ENCODE results near the gene PRELID1. TPM values are rescaled to one million over a fixed set of nuclear protein-coding genes. Genes with fewer than 3 reads are reported as not detected.

PRELID1 gene
- polyA plus RNA-seq, 1 experiment, result 245 TPM

DNA sequence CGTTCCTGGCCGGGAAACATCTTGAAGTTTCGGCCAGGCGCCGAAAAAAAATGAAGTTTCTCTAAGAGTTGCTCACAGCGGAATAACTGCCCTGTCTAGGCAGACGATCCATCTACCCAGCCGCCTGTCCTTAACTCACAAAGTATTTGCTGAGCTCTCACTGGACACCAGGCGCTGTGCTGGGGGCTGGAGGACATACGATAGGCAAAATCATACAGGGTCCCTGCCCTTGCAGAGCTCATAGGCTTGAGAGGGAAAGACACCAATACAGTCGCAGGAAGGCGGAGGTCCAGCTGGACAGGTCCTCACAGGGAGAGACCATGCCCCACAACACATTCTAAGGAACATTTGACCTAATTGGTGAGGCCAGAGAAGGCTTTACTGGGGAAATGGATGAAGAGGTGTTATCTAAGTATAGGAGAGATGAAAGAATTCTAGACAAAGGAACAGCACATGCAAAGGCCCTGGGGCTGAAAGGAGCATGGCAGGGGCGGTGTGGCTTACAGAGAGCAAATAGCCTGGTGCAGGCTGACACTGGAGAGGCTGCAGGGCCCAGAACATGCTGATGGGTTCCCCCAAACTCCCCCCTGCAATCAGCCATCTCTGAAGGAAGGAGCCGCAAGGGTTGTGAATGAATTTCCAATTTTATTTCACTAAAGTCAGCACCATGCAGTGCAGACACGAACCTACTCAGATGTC lies 10.1 kb downstream of the PRELID1 start:
- no peak for DNase-seq (ENCODE audit: low read depth)
- TF ChIP-seq, protein P1, sequence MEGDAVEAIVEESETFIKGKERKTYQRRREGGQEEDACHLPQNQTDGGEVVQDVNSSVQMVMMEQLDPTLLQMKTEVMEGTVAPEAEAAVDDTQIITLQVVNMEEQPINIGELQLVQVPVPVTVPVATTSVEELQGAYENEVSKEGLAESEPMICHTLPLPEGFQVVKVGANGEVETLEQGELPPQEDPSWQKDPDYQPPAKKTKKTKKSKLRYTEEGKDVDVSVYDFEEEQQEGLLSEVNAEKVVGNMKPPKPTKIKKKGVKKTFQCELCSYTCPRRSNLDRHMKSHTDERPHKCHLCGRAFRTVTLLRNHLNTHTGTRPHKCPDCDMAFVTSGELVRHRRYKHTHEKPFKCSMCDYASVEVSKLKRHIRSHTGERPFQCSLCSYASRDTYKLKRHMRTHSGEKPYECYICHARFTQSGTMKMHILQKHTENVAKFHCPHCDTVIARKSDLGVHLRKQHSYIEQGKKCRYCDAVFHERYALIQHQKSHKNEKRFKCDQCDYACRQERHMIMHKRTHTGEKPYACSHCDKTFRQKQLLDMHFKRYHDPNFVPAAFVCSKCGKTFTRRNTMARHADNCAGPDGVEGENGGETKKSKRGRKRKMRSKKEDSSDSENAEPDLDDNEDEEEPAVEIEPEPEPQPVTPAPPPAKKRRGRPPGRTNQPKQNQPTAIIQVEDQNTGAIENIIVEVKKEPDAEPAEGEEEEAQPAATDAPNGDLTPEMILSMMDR (IDR thresholded peaks at IDR 0.05; ENCODE audit: insufficient read depth, low read depth, low read length), result no peak
- POLR2A ChIA-PET, result no interaction called here
- no peak overlapping the region for H3K4me3 ChIP-seq (ENCODE audit: low read depth, low read length)
- peaks cover 4% of the 10 kb centered on the region for H3K36me3 ChIP-seq (ENCODE audit: control insufficient read depth, insufficient read depth, low read length)
- no peaks in the 10 kb centered on the region for H3K27me3 ChIP-seq (ENCODE audit: control insufficient read depth, insufficient read depth, low read length)
- CTCF ChIA-PET, result interaction anchor here (0.7 to 6.8 kb wide), 5 partner anchors 72 to 200 kb away, joined by 4 to 38 read pairs (median 6); no protein-coding TSS in a partner anchor

DNA sequence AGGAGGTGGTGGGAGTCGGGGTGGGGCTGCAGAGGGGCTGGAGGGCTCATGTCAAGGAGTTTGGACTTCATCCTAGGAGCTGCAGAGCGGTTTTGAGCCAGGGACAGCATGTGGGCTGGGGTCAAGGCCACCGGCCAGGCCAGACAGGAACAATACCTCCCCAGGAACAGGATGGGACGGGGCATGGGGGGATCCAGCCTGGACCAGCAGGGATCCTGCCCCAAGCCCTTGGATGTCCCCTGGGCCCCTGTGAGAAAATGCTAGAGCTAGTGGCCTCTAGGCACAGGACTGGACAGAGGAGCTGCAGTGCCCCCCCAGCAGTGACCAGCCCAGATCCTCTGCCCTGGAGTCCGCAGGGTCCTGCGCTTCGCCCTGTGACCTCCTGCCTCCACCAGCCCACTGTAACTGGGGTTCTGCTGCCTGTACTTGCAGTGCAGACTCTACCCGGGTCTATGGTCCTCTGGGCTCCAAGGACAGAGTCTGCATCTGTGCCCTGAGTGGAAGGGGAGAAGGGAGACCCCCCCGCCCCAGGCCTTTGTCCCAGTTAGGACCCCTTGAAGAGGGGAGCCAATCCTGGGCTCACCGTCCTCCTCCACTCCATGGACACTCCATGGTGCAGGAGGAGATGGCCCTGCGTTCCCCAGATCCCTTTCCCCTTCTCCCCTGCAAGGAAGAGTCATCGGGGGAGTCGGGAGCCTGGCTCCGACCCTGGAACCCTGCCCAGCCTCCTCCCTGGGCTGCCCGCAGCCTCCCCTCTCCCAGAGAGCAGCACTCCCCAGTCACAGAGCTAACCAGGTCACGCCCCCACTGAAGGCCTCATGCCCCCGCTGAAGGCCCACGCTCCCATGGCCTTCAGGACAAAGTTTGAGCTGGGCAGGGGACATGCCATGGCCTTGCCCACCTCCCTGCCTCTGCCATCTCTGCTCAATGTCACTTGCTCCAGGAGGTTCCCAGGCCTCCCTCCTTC lies 11.1 kb downstream of the PRELID1 start:
- Histone ChIP-seq H3K27me3 (ENCODE audit: control insufficient read depth, insufficient read depth, low read length) (no peaks in the 10 kb centered on the region), H3K4me3 (ENCODE audit: low read depth, low read length) (no peak overlapping the region), H3K36me3 (ENCODE audit: control insufficient read depth, insufficient read depth, low read length) (peaks cover 2% of the 10 kb centered on the region)
- POLR2A ChIA-PET, result no interaction called here
- CTCF ChIA-PET, result interaction anchor here (1.2 to 1.7 kb wide), 3 partner anchors 75 to 201 kb away, joined by 3 to 6 read pairs (median 4); no protein-coding TSS in a partner anchor
- TF ChIP-seq, protein P1 (IDR thresholded peaks at IDR 0.05; ENCODE audit: insufficient read depth, low read depth, low read length), result no peak
- DNase-seq (ENCODE audit: low read depth), result no peak

DNA sequence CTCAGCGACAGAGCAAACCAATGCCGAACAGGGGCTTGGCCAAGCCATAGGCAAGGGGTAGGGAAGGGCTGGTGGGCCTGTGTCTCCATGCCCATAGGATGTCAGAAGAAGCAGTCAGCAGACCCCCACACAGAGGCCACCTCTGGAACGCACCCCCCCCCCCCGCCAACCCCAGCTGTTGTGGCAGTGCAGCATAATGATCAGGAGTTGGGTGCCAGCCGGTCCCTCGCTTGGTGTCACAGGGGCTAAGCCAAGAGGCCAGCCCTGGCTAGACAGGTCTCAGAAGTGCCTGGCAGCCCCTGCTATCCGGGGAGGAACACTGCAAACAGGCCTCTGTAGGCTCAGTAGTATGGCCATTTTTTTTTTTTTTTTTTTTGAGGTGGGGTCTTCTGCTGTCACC lies 11.8 kb downstream of the PRELID1 start:
- Histone ChIP-seq H3K36me3 (ENCODE audit: control insufficient read depth, insufficient read depth, low read length) (peaks cover 2% of the 10 kb centered on the region), H3K27me3 (ENCODE audit: control insufficient read depth, insufficient read depth, low read length) (no peaks in the 10 kb centered on the region), H3K4me3 (ENCODE audit: low read depth, low read length) (no peak overlapping the region)
- ChIA-PET CTCF (interaction anchor here (1.1 to 5.6 kb wide), 6 partner anchors 12 to 148 kb away, joined by 3 to 36 read pairs (median 4); partner anchors contain the start of gene LMAN2), POLR2A (no interaction called here)
- TF ChIP-seq, protein P1 (IDR thresholded peaks at IDR 0.05; ENCODE audit: insufficient read depth, low read depth, low read length), result no peak
- no peak for DNase-seq (ENCODE audit: low read depth)

DNA sequence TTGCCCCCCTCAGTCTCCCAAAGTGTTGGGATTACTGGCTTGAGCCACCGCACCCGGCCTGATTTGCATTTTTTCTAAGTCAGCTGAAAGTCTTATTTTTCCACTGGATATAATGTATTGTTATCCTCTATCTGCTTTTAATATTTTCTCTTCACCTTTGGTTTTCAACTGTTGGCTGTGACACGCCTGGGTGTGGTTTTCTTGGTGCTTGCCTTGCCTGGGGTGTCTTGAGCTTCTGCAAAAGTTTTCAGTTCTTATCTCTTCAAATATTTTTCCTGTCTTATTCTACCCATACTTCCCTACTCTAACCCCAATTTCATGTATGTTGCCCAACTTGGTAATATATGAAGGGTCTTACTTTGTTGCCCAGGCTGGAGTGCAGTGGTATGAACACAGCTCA lies 12.4 kb downstream of the PRELID1 start:
- Histone ChIP-seq H3K27me3 (ENCODE audit: control insufficient read depth, insufficient read depth, low read length) (no peaks in the 10 kb centered on the region), H3K4me3 (ENCODE audit: low read depth, low read length) (no peak overlapping the region), H3K36me3 (ENCODE audit: control insufficient read depth, insufficient read depth, low read length) (peaks cover 2% of the 10 kb centered on the region)
- no peak for DNase-seq (ENCODE audit: low read depth)
- TF ChIP-seq, protein P1 (IDR thresholded peaks at IDR 0.05; ENCODE audit: insufficient read depth, low read depth, low read length), result no peak
- POLR2A ChIA-PET, result no interaction called here
- CTCF ChIA-PET, result interaction anchor here (0.9 to 5.6 kb wide), 11 partner anchors 12 to 247 kb away, joined by 3 to 36 read pairs (median 4); partner anchors contain the start of gene LMAN2

DNA sequence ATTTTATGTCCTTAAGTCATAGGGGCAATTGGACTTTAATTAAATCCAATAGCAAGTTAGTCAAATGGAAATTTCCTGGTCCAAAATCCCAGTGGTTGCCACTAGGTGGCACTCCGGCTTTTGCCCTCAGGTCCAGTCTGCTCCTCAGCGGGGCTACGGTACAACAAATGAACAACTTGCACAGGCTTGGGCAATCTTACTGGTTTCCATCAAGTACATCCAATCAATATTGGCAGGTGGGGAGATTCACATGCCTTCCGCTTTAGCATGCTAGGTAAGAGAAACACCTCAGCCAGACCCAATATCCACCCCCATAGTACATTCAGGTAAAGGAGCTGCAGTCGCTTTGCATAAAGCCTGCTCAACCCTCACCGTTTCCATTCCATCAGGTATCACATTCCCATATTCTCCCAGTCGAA lies 14.4 kb downstream of the PRELID1 start:
- Histone ChIP-seq H3K4me3 (ENCODE audit: low read depth, low read length) (no peak overlapping the region), H3K36me3 (ENCODE audit: control insufficient read depth, insufficient read depth, low read length) (peaks cover 2% of the 10 kb centered on the region), H3K27me3 (ENCODE audit: control insufficient read depth, insufficient read depth, low read length) (no peaks in the 10 kb centered on the region)
- TF ChIP-seq, protein P1 (IDR thresholded peaks at IDR 0.05; ENCODE audit: insufficient read depth, low read depth, low read length), result peak; percentile 92
- CTCF ChIA-PET, result interaction anchor here (0.7 to 5.6 kb wide), 22 partner anchors 8 to 247 kb away, joined by 3 to 36 read pairs (median 4); partner anchors contain the start of gene DDX41
- POLR2A ChIA-PET, result no interaction called here
- no peak for DNase-seq (ENCODE audit: low read depth)
